Osteoblast (primary cell): ENCODE measurements around the gene TECPR2. TPM values are rescaled to one million over a fixed set of nuclear protein-coding genes. Genes with fewer than 3 reads are reported as not detected.

Experiments used
- DNase-seq: peaks from one replicate; pipeline ENCODE4 v3.0.0; 2011; ENCODE audit warnings: low spot score, mixed read lengths; ENCODE audit not compliant: insufficient read length; ENCODE audit errors: missing footprints
- H2AFZ ChIP-seq: 2 replicates; pipeline ENCODE4 v1.6.0; 2011; ENCODE audit warnings: mild to moderate bottlenecking, low read length
- H3K27ac ChIP-seq: 2 replicates; pipeline ENCODE4 v1.5.1; 2011; ENCODE audit warnings: mild to moderate bottlenecking, low read depth, low read length, moderate library complexity
- H3K27me3 ChIP-seq: 2 replicates; pipeline ENCODE4 v1.6.0; 2012; ENCODE audit warnings: mild to moderate bottlenecking, control low read depth, inconsistent platforms, low read length, moderate library complexity; ENCODE audit not compliant: insufficient read depth
- H3K36me3 ChIP-seq: 2 replicates; pipeline ENCODE4 v1.5.1; 2011; ENCODE audit warnings: mild to moderate bottlenecking, low read length, control low read depth, moderate library complexity; ENCODE audit not compliant: insufficient read depth
- H3K4me1 ChIP-seq: 2 replicates; pipeline ENCODE4 v1.5.1; 2011; ENCODE audit warnings: mild to moderate bottlenecking, low read length, control low read depth, moderate library complexity; ENCODE audit not compliant: insufficient read depth
- H3K4me2 ChIP-seq: 2 replicates; pipeline ENCODE4 v1.6.0; 2011; ENCODE audit warnings: mild to moderate bottlenecking, low read length; ENCODE audit not compliant: insufficient read depth
- H3K4me3 ChIP-seq: fragments of 200-600 bp; sonication (generic); 3 replicates; pipeline ENCODE4 v1.5.1; 2012; ENCODE audit warnings: mild to moderate bottlenecking, low read length, inconsistent platforms; ENCODE audit not compliant: insufficient read depth
- H3K79me2 ChIP-seq: 2 replicates; pipeline ENCODE4 v1.6.0; 2012; ENCODE audit warnings: mild to moderate bottlenecking, low read length, control low read depth, inconsistent platforms; ENCODE audit not compliant: insufficient read depth
- H3K9me3 ChIP-seq: 2 replicates; pipeline ENCODE4 v1.5.1; 2011; ENCODE audit warnings: low read depth, low read length, control low read depth
- H4K20me1 ChIP-seq: 2 replicates; pipeline ENCODE4 v1.6.0; 2012; ENCODE audit warnings: mild to moderate bottlenecking, low read length, control low read depth; ENCODE audit not compliant: insufficient read depth
- CTCF ChIP-seq: IDR thresholded peaks from 2 replicates; pipeline ENCODE4 v1.5.1; 2011; ENCODE audit warnings: mild to moderate bottlenecking, low read depth, low read length, moderate library complexity; ENCODE audit errors: extremely low read depth
- total RNA-seq: library from RNA; depleted of rRNA; stranded (reverse); fragments of >200 nt; gene quantifications from 2 replicates; pipeline ENCODE4 v1.2.3, GENCODE V29; 2012

The TECPR2 gene
- total RNA-seq, 1 donor, result 13.0 TPM

- Histone ChIP-seq H3K9me3 (no peaks in the 10 kb centered on the region), H2AFZ (no peak overlapping the region), H3K4me1 (peaks cover 4% of the 10 kb centered on the region), H4K20me1 (no peaks in the 10 kb centered on the region), H3K4me3 (no peak overlapping the region), H3K27ac (no peak overlapping the region), H3K79me2 (no peaks in the 10 kb centered on the region), H3K4me2 (no peak overlapping the region), H3K27me3 (no peaks in the 10 kb centered on the region), H3K36me3 (no peaks in the 10 kb centered on the region)
- DNase-seq, result no peak
- no peak for TF ChIP-seq CTCF
Measured at GRCh38 chr14:102530828-102531478, 168.2 kb downstream of the TECPR2 start.

- H3K4me2 ChIP-seq, result no peak overlapping the region
- H2AFZ ChIP-seq, result peak overlapping the region; percentile 51
- H3K79me2 ChIP-seq, result no peaks in the 10 kb centered on the region
- H4K20me1 ChIP-seq, result no peaks in the 10 kb centered on the region
- H3K27me3 ChIP-seq, result no peaks in the 10 kb centered on the region
- no peaks in the 10 kb centered on the region for H3K36me3 ChIP-seq
- H3K9me3 ChIP-seq, result no peaks in the 10 kb centered on the region
- no peak for TF ChIP-seq CTCF
- H3K27ac ChIP-seq, result no peak overlapping the region
- H3K4me1 ChIP-seq, result peaks cover 3% of the 10 kb centered on the region
- H3K4me3 ChIP-seq, result no peak overlapping the region
- peak; percentile 30 for DNase-seq
Measured at GRCh38 chr14:102532204-102532658, 169.5 kb downstream of the TECPR2 start.

- Histone ChIP-seq H3K36me3 (no peaks in the 10 kb centered on the region), H3K4me1 (peaks cover 4% of the 10 kb centered on the region), H3K4me3 (no peak overlapping the region), H3K9me3 (no peaks in the 10 kb centered on the region), H4K20me1 (no peaks in the 10 kb centered on the region), H3K4me2 (no peak overlapping the region), H2AFZ (no peak overlapping the region), H3K79me2 (no peaks in the 10 kb centered on the region), H3K27ac (no peak overlapping the region), H3K27me3 (peaks cover 4% of the 10 kb centered on the region)
- TF ChIP-seq CTCF, result no peak
- no peak for DNase-seq
Measured at GRCh38 chr14:102537981-102538601, 175.3 kb downstream of the TECPR2 start.
